Thoracic aorta (tissue), 2 donors: ENCODE data around the gene COP1. TPM values are rescaled to one million over a fixed set of nuclear protein-coding genes. Genes with fewer than 3 reads are reported as not detected.

Experiments
- ATAC-seq: fragments of 150-250 bp; one replicate; pipeline ENCODE4 v1.8.0; 2017; ENCODE audit warnings: low read depth; ENCODE audit not compliant: insufficient number of reproducible peaks, low FRiP score
- DNase-seq: peaks from one replicate; pipeline ENCODE4 v3.0.0-alpha.2; 2020; ENCODE audit warnings: low spot score
- H3K27ac ChIP-seq, 2 donors: fragments of 200-600 bp; sonication (generic); 1 replicate in 1 of 2; 2 replicates in 1 of 2; pipeline ENCODE4 v1.5.1; 2016; ENCODE audit warnings: mild to moderate bottlenecking in 2 of 2, moderate library complexity in 2 of 2
- H3K27me3 ChIP-seq: fragments of 200-600 bp; sonication (generic); replicated peaks from 2 replicates; pipeline ENCODE4 v1.6.0; 2016; ENCODE audit warnings: mild to moderate bottlenecking; ENCODE audit not compliant: insufficient read depth
- H3K36me3 ChIP-seq: fragments of 200-600 bp; sonication (generic); one replicate; pipeline ENCODE4 v1.5.1; 2016
- H3K4me1 ChIP-seq, 2 donors: fragments of 200-600 bp; sonication (generic); 1 replicate in 1 of 2; 2 replicates in 1 of 2; pipeline versions ENCODE4 v1.5.1 to v1.6.0; 2016; ENCODE audit warnings: low read depth in 2 of 2, mild to moderate bottlenecking in 1 of 2; ENCODE audit not compliant: control insufficient read depth in 1 of 2
- H3K4me3 ChIP-seq: fragments of 200-600 bp; sonication (generic); 2 replicates; pipeline ENCODE4 v1.5.1; 2016; ENCODE audit warnings: mild to moderate bottlenecking
- H3K9me3 ChIP-seq: fragments of 200-600 bp; sonication (generic); 2 replicates; pipeline ENCODE4 v1.5.1; 2016
- total RNA-seq, 2 donors: library from RNA; depleted of rRNA; stranded (reverse); fragments of >200 nt; gene quantifications; one replicate each; pipeline versions ENCODE4 v1.1.0 to v1.2.3, GENCODE V29; 2016
- TF ChIP-seq, protein P1 (sequence below): fragments of 200-600 bp; sonication (generic); IDR thresholded peaks from one replicate; pipeline ENCODE4 v1.5.1; 2019; ENCODE audit warnings: antibody characterized with exemption

Gene COP1
- total RNA-seq, 2 donors from 2014 or later: 62.2 to 68.6 TPM

GRCh38 chr1:175963740-175964139 is 243.3 kb downstream of the COP1 start:
- no peak overlapping the region for H3K4me3 ChIP-seq
- no peaks in the 10 kb centered on the region for H3K27me3 ChIP-seq
- H3K36me3 ChIP-seq: no peaks in the 10 kb centered on the region
- peaks cover 3 to 8% of the 10 kb centered on the region in 2 donors for H3K4me1 ChIP-seq
- DNase-seq (no peak), ATAC-seq (no peak)
- TF ChIP-seq, protein P1, sequence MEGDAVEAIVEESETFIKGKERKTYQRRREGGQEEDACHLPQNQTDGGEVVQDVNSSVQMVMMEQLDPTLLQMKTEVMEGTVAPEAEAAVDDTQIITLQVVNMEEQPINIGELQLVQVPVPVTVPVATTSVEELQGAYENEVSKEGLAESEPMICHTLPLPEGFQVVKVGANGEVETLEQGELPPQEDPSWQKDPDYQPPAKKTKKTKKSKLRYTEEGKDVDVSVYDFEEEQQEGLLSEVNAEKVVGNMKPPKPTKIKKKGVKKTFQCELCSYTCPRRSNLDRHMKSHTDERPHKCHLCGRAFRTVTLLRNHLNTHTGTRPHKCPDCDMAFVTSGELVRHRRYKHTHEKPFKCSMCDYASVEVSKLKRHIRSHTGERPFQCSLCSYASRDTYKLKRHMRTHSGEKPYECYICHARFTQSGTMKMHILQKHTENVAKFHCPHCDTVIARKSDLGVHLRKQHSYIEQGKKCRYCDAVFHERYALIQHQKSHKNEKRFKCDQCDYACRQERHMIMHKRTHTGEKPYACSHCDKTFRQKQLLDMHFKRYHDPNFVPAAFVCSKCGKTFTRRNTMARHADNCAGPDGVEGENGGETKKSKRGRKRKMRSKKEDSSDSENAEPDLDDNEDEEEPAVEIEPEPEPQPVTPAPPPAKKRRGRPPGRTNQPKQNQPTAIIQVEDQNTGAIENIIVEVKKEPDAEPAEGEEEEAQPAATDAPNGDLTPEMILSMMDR: no peak
- no peaks in the 10 kb centered on the region for H3K9me3 ChIP-seq
- H3K27ac ChIP-seq: no peak overlapping the region

- ATAC-seq (no peak), DNase-seq (no peak)
- no peak overlapping the region for H3K27ac ChIP-seq
- H3K4me3 ChIP-seq: no peak overlapping the region
- H3K27me3 ChIP-seq: no peaks in the 10 kb centered on the region
- H3K4me1 ChIP-seq: no peaks in the 10 kb centered on the region
- no peaks in the 10 kb centered on the region for H3K36me3 ChIP-seq
- no peaks in the 10 kb centered on the region for H3K9me3 ChIP-seq
- TF ChIP-seq, protein P1: no peak
These were observed 246.9 kb downstream of the COP1 start for GRCh38 chr1:175960169-175960568.

- TF ChIP-seq, protein P1: no peak
- ATAC-seq (no peak), DNase-seq (no peak)
- peaks cover 15 to 36% of the 10 kb centered on the region in 2 donors for H3K4me1 ChIP-seq
- peaks cover 3% of the 10 kb centered on the region for H3K36me3 ChIP-seq
- no peak overlapping the region for H3K27ac ChIP-seq
- H3K27me3 ChIP-seq: no peaks in the 10 kb centered on the region
- no peak overlapping the region for H3K4me3 ChIP-seq
- H3K9me3 ChIP-seq: no peaks in the 10 kb centered on the region
These were observed 255.5 kb downstream of the COP1 start for GRCh38 chr1:175951627-175952026.

DNA sequence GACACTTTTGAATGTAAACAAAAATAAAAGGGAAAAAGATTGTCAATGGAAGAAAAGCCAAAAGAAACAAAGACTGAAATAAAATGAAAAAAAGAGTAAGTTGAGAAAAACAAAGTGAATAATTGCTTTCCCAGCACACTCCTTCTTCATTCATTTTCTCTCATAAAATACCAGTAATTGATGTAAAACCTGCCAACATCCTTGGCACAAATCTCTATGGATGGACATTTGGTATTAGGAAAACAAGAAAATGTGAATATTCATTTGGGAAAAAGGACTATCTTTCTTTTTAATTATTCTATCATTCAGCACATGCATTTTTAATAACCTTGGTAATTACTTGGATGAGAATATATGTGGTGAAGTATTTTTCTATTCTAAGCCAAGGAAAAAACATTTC is 259.3 kb downstream of the COP1 start:
- no peak overlapping the region for H3K27ac ChIP-seq
- DNase-seq (no peak), ATAC-seq (no peak)
- TF ChIP-seq, protein P1: no peak
- peaks cover 3% of the 10 kb centered on the region for H3K36me3 ChIP-seq
- no peak overlapping the region for H3K4me3 ChIP-seq
- no peaks in the 10 kb centered on the region for H3K27me3 ChIP-seq
- no peaks in the 10 kb centered on the region for H3K9me3 ChIP-seq
- H3K4me1 ChIP-seq: peaks cover 15 to 36% of the 10 kb centered on the region in 2 donors

DNA sequence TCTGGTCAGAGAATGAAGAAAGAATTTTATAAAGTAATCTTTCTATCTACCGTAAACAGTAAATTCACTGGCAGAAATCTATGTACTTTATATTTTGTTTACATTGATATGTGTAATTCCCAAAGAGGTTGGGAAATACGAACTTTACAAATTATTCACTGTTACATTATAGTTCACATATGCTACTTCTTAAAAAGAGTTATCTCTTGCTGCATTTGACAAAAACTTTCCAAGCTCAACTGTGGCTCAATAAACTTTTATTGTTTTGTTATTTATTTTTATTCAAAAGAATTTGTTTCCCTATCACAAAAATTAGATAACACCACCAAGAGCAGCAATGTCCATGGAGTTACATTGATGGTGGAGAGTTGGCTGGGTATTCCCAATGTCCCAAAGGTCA is 262.5 kb downstream of the COP1 start:
- no peak overlapping the region for H3K27ac ChIP-seq
- H3K9me3 ChIP-seq: no peaks in the 10 kb centered on the region
- no peaks in the 10 kb centered on the region for H3K27me3 ChIP-seq
- peaks cover 6 to 22% of the 10 kb centered on the region in 2 donors for H3K4me1 ChIP-seq
- TF ChIP-seq, protein P1: no peak
- ATAC-seq: no peak
- DNase-seq: no peak
- H3K4me3 ChIP-seq: no peak overlapping the region
- H3K36me3 ChIP-seq: no peaks in the 10 kb centered on the region
